B cell (primary cell): ENCODE measurements around the gene SKIC2. TPM values are rescaled to one million over a fixed set of nuclear protein-coding genes. Genes with fewer than 3 reads are reported as not detected.

ENCODE experiments used
- ATAC-seq: fragments of 200-7000 bp; cut with Tn5 transposase; one replicate; pipeline ENCODE4 v1.10.0; 2021; ENCODE audit warnings: low read depth, mild to moderate bottlenecking, moderate number of reproducible peaks, moderate library complexity
- CTCF ChIA-PET: fragments of 350-600 bp; sonication (Branson Sonifier 250); formaldehyde crosslinking; loops from one replicate; lab custom pipeline; 2021; ENCODE audit warnings: antibody characterized with exemption, inconsistent platforms; lab: Charles Lee
- POLR2A ChIA-PET: fragments of 350-600 bp; sonication (Branson Sonifier 250); formaldehyde crosslinking; loops from one replicate; lab custom pipeline; 2021; ENCODE audit warnings: antibody characterized with exemption; lab: Charles Lee
- DNase-seq: peaks from one replicate; pipeline ENCODE4 v3.0.0; 2013
- H2AFZ ChIP-seq: 2 replicates; pipeline ENCODE4 v1.6.1; 2012; ENCODE audit warnings: mild to moderate bottlenecking, low read depth, low read length; ENCODE audit not compliant: insufficient read depth, poor library complexity, severe bottlenecking
- H3K27ac ChIP-seq, 2 donors: 1 replicate in 1 of 2; 2 replicates in 1 of 2; pipeline ENCODE4 v1.5.1; 2012 to 2013; ENCODE audit warnings: low read length in 2 of 2, mild to moderate bottlenecking in 2 of 2, moderate library complexity in 1 of 2
- H3K27me3 ChIP-seq, 4 experiments: fragments of 200-600 bp in 1 of 4; sonication (generic) in 1 of 4; replicated peaks in 1 of 4; 1 replicate in 2 of 4; 2 replicates in 2 of 4; pipeline versions ENCODE4 v1.6.1 to v1.7.0; 2013 to 2016; ENCODE audit warnings: low read length in 3 of 4, mild to moderate bottlenecking in 2 of 4, mixed read lengths in 1 of 4, moderate library complexity in 1 of 4; ENCODE audit not compliant: insufficient read depth in 4 of 4, control insufficient read depth in 3 of 4; ENCODE audit errors: control extremely low read depth in 1 of 4
- H3K36me3 ChIP-seq, 2 experiments: replicated peaks in 1 of 2; 1 replicate in 1 of 2; 2 replicates in 1 of 2; pipeline versions ENCODE4 v1.6.1 to v1.7.1; 2013; ENCODE audit warnings: low read length in 1 of 2; ENCODE audit not compliant: insufficient read depth in 2 of 2, control insufficient read depth in 1 of 2; ENCODE audit errors: control extremely low read depth in 1 of 2, extremely low read depth in 1 of 2
- H3K4me1 ChIP-seq, 2 donors: fragments of 200-600 bp in 1 of 2; sonication (generic) in 1 of 2; 1 replicate in 1 of 2; 2 replicates in 1 of 2; pipeline versions ENCODE4 v1.5.1 to v1.6.1; 2013 to 2017; ENCODE audit warnings: low read length in 2 of 2; ENCODE audit not compliant: control insufficient read depth in 2 of 2, insufficient read depth in 2 of 2
- H3K4me2 ChIP-seq: replicated peaks from 2 replicates; pipeline ENCODE3; 2012; ENCODE audit warnings: mild to moderate bottlenecking, low read depth, low read length; ENCODE audit not compliant: poor library complexity, severe bottlenecking
- H3K4me3 ChIP-seq, 5 experiments: fragments of 200-600 bp in 1 of 5; sonication (generic) in 1 of 5; 1 replicate in 3 of 5; 2 replicates in 2 of 5; pipeline versions ENCODE4 v1.5.1 to v1.7.0; 2011 to 2016; ENCODE audit warnings: low read length in 4 of 5, mild to moderate bottlenecking in 4 of 5, low read depth in 2 of 5, control low read depth in 1 of 5, moderate library complexity in 1 of 5; ENCODE audit not compliant: insufficient read depth in 1 of 5; ENCODE audit errors: control extremely low read depth in 1 of 5, extremely low read depth in 1 of 5
- H3K79me2 ChIP-seq: fragments of 200-600 bp; sonication (generic); one replicate; pipeline ENCODE4 v1.6.0; 2016; ENCODE audit warnings: low read length; ENCODE audit not compliant: control insufficient read depth, insufficient read depth
- H3K9ac ChIP-seq: fragments of 200-600 bp; sonication (generic); 2 replicates; pipeline ENCODE4 v1.6.1; 2017; ENCODE audit warnings: mild to moderate bottlenecking, low read length, moderate library complexity
- H3K9me3 ChIP-seq, 3 donors: one replicate each; pipeline versions ENCODE4 v1.6.1 to v1.7.1; 2013; ENCODE audit warnings: low read length in 2 of 3; ENCODE audit not compliant: control insufficient read depth in 2 of 3, insufficient read depth in 1 of 3; ENCODE audit errors: control extremely low read depth in 1 of 3
- H4K20me1 ChIP-seq: 2 replicates; pipeline ENCODE4 v1.6.0; 2012; ENCODE audit warnings: mild to moderate bottlenecking, low read length; ENCODE audit not compliant: insufficient read depth, control insufficient read depth, poor library complexity, severe bottlenecking
- H3K27ac Mint-ChIP-seq: one replicate; pipeline ENCODE4 v1.8.0; 2021; ENCODE audit warnings: mixed read lengths
- H3K27me3 Mint-ChIP-seq: one replicate; pipeline ENCODE4 v1.8.0; 2021; ENCODE audit warnings: mixed read lengths
- H3K4me1 Mint-ChIP-seq: one replicate; pipeline ENCODE4 v1.8.0; 2021; ENCODE audit warnings: mixed read lengths
- H3K4me3 Mint-ChIP-seq: one replicate; pipeline ENCODE4 v1.8.0; 2021; ENCODE audit warnings: mixed read lengths
- H3K9me3 Mint-ChIP-seq: one replicate; pipeline ENCODE4 v1.8.0; 2022; ENCODE audit warnings: mixed read lengths; ENCODE audit not compliant: insufficient read depth
- EZH2 ChIP-seq: IDR thresholded peaks from 2 replicates; pipeline ENCODE4 v1.6.1; 2012; ENCODE audit warnings: borderline replicate concordance, low read depth, mild to moderate bottlenecking, moderate library complexity, low read length; ENCODE audit not compliant: insufficient read depth, poor library complexity, severe bottlenecking
- WGBS: methylation state at CpG from one replicate; pipeline ENCODE4 v1.1.5; 2013; ENCODE audit warnings: missing lambda C conversion rate; ENCODE audit not compliant: insufficient coverage; 5-methylcytosine and 5-hydroxymethylcytosine counted together
- intact Hi-C: fragments of 100-400 bp; cut with micrococcal nuclease; formaldehyde crosslinking; loops from one replicate; pipeline ENCODE4 v1.10.0; 2022
- polyA plus RNA-seq: library from polyadenylated mRNA; depleted of rRNA; stranded (reverse); fragments of >200 nt; gene quantifications from 2 replicates; pipeline ENCODE4 v1.2.3, GENCODE V29; 2012
- total RNA-seq, 2 donors: library from RNA; stranded (reverse); fragments of 120-200 nt in 1 of 2; gene quantifications; 1 replicate in 1 of 2; 2 replicates in 1 of 2; pipeline versions ENCODE4 v1.2.3 to v1.2.4, GENCODE V29; 2013 to 2022
- TF ChIP-seq, protein P1 (sequence below): fragments of 200-600 bp; IDR thresholded peaks from one replicate; pipeline ENCODE4 v1.8.0; 2022; ENCODE audit warnings: antibody characterized with exemption, mild to moderate bottlenecking

SKIC2 gene
- total and polyA plus RNA-seq, 2 donors (not counting 1 experiment from before 2014, with no cell fraction given), result 93.1 to 119 TPM

DNA sequence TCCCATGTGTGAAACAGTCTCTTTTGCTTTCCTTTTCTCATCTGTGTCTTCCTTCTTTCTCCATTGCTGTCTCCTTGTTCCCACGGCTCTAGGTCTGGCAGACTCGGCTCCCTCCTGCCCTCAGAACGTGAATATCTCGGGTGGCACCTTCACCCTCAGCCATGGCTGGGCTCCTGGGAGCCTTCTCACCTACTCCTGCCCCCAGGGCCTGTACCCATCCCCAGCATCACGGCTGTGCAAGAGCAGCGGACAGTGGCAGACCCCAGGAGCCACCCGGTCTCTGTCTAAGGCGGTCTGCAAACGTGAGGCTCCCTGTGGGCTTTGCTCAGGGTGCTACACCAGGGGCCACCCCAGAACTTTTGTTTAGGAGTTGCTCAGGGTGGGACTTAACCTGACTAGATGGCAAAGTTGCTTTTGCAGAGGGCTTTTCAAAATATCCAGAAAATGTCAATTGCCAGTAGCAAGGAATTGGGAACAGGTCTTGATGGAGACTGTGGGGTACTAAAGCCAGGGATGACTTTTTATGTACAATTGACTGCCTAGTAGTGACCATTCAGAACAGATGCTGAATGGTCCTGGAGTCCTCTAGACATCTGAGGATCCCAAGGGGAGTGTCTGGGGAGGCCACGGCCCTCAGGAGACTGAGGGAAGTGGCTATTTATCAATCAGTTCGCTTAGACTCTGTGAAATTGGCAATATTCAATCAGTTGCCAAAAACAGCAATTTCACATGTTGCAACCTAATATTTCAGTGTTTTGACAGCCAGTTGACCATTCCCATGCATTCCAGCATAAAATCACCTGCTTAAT, 30.9 kb upstream of the SKIC2 start:
- no peak for TF ChIP-seq EZH2
- TF ChIP-seq, protein P1, sequence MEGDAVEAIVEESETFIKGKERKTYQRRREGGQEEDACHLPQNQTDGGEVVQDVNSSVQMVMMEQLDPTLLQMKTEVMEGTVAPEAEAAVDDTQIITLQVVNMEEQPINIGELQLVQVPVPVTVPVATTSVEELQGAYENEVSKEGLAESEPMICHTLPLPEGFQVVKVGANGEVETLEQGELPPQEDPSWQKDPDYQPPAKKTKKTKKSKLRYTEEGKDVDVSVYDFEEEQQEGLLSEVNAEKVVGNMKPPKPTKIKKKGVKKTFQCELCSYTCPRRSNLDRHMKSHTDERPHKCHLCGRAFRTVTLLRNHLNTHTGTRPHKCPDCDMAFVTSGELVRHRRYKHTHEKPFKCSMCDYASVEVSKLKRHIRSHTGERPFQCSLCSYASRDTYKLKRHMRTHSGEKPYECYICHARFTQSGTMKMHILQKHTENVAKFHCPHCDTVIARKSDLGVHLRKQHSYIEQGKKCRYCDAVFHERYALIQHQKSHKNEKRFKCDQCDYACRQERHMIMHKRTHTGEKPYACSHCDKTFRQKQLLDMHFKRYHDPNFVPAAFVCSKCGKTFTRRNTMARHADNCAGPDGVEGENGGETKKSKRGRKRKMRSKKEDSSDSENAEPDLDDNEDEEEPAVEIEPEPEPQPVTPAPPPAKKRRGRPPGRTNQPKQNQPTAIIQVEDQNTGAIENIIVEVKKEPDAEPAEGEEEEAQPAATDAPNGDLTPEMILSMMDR, result no peak
- ChIA-PET POLR2A (no interaction called here), CTCF (no interaction called here)
- intact Hi-C loops, result no loop called here
- Histone ChIP-seq H3K27me3 (peaks cover 0 to 8% (median 0%) of the 10 kb centered on the region in 4 experiments), H3K79me2 (no peaks in the 10 kb centered on the region), H3K27ac (no peak overlapping the region), H3K4me1 (no peaks in the 10 kb centered on the region), H3K4me3 (no peak overlapping the region), H3K4me2 (no peak overlapping the region), H4K20me1 (no peaks in the 10 kb centered on the region), H3K9me3 (peaks cover 0 to 3% (median 0%) of the 10 kb centered on the region in 3 donors), H3K9ac (no peak overlapping the region), H3K36me3 (no peaks in the 10 kb centered on the region), H2AFZ (no peak overlapping the region)
- no peaks in the 10 kb centered on the region for H3K9me3 Mint-ChIP-seq
- WGBS, result 84% methylated on average over 11 of the region's 11 CpGs
- ATAC-seq (no peak), DNase-seq (no peak)
- no peak overlapping the region for H3K27ac Mint-ChIP-seq
- H3K27me3 Mint-ChIP-seq, result peaks cover 7% of the 10 kb centered on the region
- H3K4me3 Mint-ChIP-seq, result no peak overlapping the region
- no peaks in the 10 kb centered on the region for H3K4me1 Mint-ChIP-seq

DNA sequence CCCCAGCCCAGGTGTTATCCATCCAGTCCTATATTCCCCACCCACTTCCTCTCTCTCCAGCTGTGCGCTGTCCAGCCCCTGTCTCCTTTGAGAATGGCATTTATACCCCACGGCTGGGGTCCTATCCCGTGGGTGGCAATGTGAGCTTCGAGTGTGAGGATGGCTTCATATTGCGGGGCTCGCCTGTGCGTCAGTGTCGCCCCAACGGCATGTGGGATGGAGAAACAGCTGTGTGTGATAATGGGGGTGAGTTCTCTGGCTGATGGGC, 30.4 kb upstream of the SKIC2 start:
- peaks cover 7% of the 10 kb centered on the region for H3K27me3 Mint-ChIP-seq
- Histone ChIP-seq H3K4me2 (no peak overlapping the region), H3K79me2 (no peaks in the 10 kb centered on the region), H4K20me1 (no peaks in the 10 kb centered on the region), H2AFZ (no peak overlapping the region), H3K9ac (no peak overlapping the region), H3K27ac (no peak overlapping the region), H3K27me3 (peaks cover 0 to 8% (median 0%) of the 10 kb centered on the region in 4 experiments), H3K9me3 (peaks cover 0 to 3% (median 0%) of the 10 kb centered on the region in 3 donors), H3K4me1 (no peaks in the 10 kb centered on the region), H3K4me3 (no peak overlapping the region), H3K36me3 (no peaks in the 10 kb centered on the region)
- H3K4me1 Mint-ChIP-seq, result no peaks in the 10 kb centered on the region
- no peak overlapping the region for H3K4me3 Mint-ChIP-seq
- CTCF ChIA-PET, result no interaction called here
- POLR2A ChIA-PET, result no interaction called here
- H3K27ac Mint-ChIP-seq, result no peak overlapping the region
- 96% methylated on average over 9 of the region's 9 CpGs for WGBS
- no peaks in the 10 kb centered on the region for H3K9me3 Mint-ChIP-seq
- intact Hi-C loops, result no loop called here
- no peak for ATAC-seq
- TF ChIP-seq, protein P1, result no peak
- TF ChIP-seq EZH2, result no peak
- no peak for DNase-seq
